ENCODE data around the gene HPS1. TPM values are rescaled to one million over a fixed set of nuclear protein-coding genes. Genes with fewer than 3 reads are reported as not detected.

The HPS1 gene
- total and polyA plus RNA-seq, 2 of the 4 experiments (the other 2 are of a cell fraction), result 14.0 to 55.2 TPM

DNA sequence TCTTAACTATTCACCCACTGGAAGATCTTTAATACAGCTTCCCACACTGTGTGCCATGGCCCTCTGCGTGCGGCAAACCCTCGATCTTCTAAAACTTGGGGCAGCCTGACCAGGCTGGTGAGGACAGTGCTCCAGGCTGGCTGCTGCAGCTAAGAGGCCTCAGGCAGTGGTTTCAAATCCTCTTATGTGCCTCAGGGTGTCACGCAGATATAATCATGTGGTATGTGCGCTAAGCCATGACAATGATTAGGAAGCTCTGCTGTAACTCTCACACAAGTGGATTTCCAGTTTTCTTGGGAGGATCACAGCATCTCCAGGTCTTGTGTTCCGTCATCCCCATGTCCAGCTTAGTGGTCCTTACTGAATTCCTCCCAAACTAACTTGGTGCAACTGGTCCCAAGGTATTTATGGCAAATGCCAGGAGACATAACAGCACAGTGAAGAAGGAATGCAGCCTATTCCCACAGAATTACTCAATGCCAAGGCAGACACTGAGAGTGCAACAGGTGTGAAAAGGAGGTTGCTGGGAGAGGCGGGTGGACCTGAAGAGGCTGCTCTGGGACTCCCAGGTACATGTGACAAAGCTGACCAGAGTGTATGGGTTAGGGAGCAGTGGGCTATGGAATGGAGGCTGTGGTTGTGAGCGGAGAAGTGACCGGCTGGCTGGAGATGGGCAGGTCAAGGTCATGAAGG is 2.3 kb downstream of the HPS1 start:
- DNase-seq, result no peak
- BruUV-seq (replicated peaks), result no TSS peak
- in situ Hi-C loops (cut with MboI; ENCODE audit: low sequenced_read_pairs), result no loop called here

More for the DNA sequence above, 2.3 kb downstream of the HPS1 start:
- Histone ChIP-seq H3K4me3 (ENCODE audit: insufficient read depth, low read depth, low read length) (no peak overlapping the region), H3K9me1 (ENCODE audit: insufficient read depth, low read length) (peaks cover 15% of the 10 kb centered on the region), H2AFZ (replicated peaks; ENCODE audit: low read length, poor library complexity) (no peak overlapping the region), H3K4ac (ENCODE audit: low read depth, low read length) (no peak overlapping the region), H4K91ac (ENCODE audit: insufficient read depth, low read depth, low read length) (no peak overlapping the region), H4K20me1 (ENCODE audit: insufficient read depth, low read length) (peaks cover 4% of the 10 kb centered on the region; the same call in 1 of the 2 replicates), H3K23ac (ENCODE audit: low read depth, low read length) (no peak overlapping the region), H2BK5ac (ENCODE audit: low read depth, low read length, poor library complexity, severe bottlenecking) (no peak overlapping the region), H3K79me1 (ENCODE audit: low read depth in 1 of 2, low read length in 2 of 2) (peaks cover 26 to 38% of the 10 kb centered on the region in 2 experiments), H2BK15ac (ENCODE audit: low read depth, low read length) (no peak overlapping the region), H3K18ac (ENCODE audit: low read depth, low read length) (no peak overlapping the region), H3K36me3 (ENCODE audit: control insufficient read depth, insufficient read depth, low read length) (peaks cover 28% of the 10 kb centered on the region), H3K4me1 (ENCODE audit: control insufficient read depth, insufficient read depth, low read length) (peaks cover 3% of the 10 kb centered on the region; the same call in 1 of the 2 replicates), H3K56ac (ENCODE audit: extremely low read depth, insufficient read depth, low read length) (no peak overlapping the region), H2BK20ac (ENCODE audit: low read depth, low read length) (no peak overlapping the region), H3K27ac (ENCODE audit: insufficient read depth, low read length) (no peak overlapping the region), H3K4me2 (ENCODE audit: low read depth, low read length) (no peak overlapping the region), H3K14ac (replicated peaks; ENCODE audit: low read depth, low read length) (no peak overlapping the region), H2BK120ac (ENCODE audit: low read depth, low read length) (no peak overlapping the region), H3K9ac (ENCODE audit: low read depth, low read length) (no peak overlapping the region), H2AK5ac (ENCODE audit: low read depth, low read length) (no peak overlapping the region), H3K9me3 (ENCODE audit: control insufficient read depth, insufficient read depth, low read length) (no peaks in the 10 kb centered on the region), H4K5ac (ENCODE audit: low read depth, low read length) (no peak overlapping the region), H3K27me3 (ENCODE audit: control insufficient read depth, insufficient read depth, low read length) (no peaks in the 10 kb centered on the region), H4K8ac (ENCODE audit: low read depth in 2 of 2, low read length in 2 of 2) (no peak overlapping the region), H2AK9ac (replicated peaks; ENCODE audit: low read depth, low read length, poor library complexity) (no peak overlapping the region)
- intact Hi-C loops (cut with micrococcal nuclease), result no loop called here
- no CpG with 5 or more reads among the region's 9 CpGs for WGBS, 2 experiments (ENCODE audit: extremely low coverage in 2 of 2, insufficient read length in 1 of 2)
- TF ChIP-seq MAFK (IDR thresholded peaks at IDR 0.05; ENCODE audit: low read depth, low read length) (no peak), SMC3 (IDR thresholded peaks at IDR 0.05; ENCODE audit: low read depth, low read length) (no peak), BHLHE40 (IDR thresholded peaks at IDR 0.05; ENCODE audit: low read depth, low read length) (no peak), RCOR1 (IDR thresholded peaks at IDR 0.05; ENCODE audit: insufficient replicate concordance, low read length) (no peak)
- dilution Hi-C loops (cut with HindIII; ENCODE audit: low sequenced_read_pairs, unreplicated experiment), result no loop called here
- ChIA-PET CTCF (interaction anchor here (1.2 kb wide), 1 partner anchor 17 kb away, joined by 4 read pairs; no protein-coding TSS in a partner anchor), POLR2A (ENCODE audit: unreplicated experiment) (interaction anchor here (0.6 kb wide), 1 partner anchor 40 kb away, joined by 3 read pairs; no protein-coding TSS in a partner anchor)
- no peak for ATAC-seq (ENCODE audit: low read depth)

Measured in IMR-90 (cell line).